Measurements from ENCODE around the gene OBSCN.

- TF ChIP-seq CTCF (IDR thresholded peaks at IDR 0.05; ENCODE audit: extremely low read depth in 1 of 2, insufficient read depth in 1 of 2, low read depth in 1 of 2, low read length in 2 of 2) (no peak), POLR2A (IDR thresholded peaks at IDR 0.05; ENCODE audit: low read depth, low read length) (no peak), GATA2 (IDR thresholded peaks at IDR 0.05; ENCODE audit: insufficient read depth, insufficient read length, low read depth, low read length) (no peak)
Observed at GRCh38 chr1:228413241-228414010, 205.6 kb downstream of the OBSCN start.
